HL-60 (cell line): Measurements from ENCODE around the gene INTS13.

ENCODE experiments used
- GABPA ChIP-seq: IDR thresholded peaks from 2 replicates; pipeline ENCODE4 v1.6.1; 2012; ENCODE audit warnings: low read depth
- POLR2AphosphoS5 ChIP-seq: IDR thresholded peaks from 2 replicates; pipeline ENCODE4 v1.6.1; 2012; ENCODE audit warnings: low read depth
- REST ChIP-seq: IDR thresholded peaks from 2 replicates; pipeline ENCODE4 v1.6.1; 2012; ENCODE audit warnings: low read depth; ENCODE audit not compliant: insufficient replicate concordance
- SPI1 ChIP-seq: IDR thresholded peaks from 2 replicates; pipeline ENCODE4 v1.6.1; 2012; ENCODE audit warnings: low read depth, mild to moderate bottlenecking, borderline replicate concordance
- TF ChIP-seq, protein P1 (sequence below): IDR thresholded peaks from one replicate; pipeline ENCODE4 v1.5.1; 2011; ENCODE audit warnings: low read length, control low read depth, inconsistent platforms; ENCODE audit not compliant: insufficient read depth

DNA sequence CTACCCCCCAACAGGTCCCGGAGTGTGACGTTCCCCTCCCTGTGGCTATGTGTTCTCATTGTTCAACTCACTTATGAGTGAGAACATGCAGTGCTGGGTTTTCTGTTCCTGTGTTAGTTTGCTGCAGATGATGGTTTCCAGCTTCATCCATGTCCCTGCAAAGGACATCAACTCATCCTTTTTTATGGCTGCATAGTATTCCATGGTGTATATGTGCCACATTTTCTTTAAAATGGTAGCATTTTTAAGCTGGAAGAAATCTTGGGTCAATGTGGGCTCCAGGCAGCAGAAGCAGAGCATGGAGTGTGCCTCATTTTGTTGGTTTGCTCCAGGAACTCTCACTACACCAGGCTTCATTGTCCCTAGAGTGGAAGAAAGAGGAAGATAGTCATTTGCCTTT, 57.2 kb downstream of the INTS13 start:
- TF ChIP-seq REST: no peak
- TF ChIP-seq, protein P1, sequence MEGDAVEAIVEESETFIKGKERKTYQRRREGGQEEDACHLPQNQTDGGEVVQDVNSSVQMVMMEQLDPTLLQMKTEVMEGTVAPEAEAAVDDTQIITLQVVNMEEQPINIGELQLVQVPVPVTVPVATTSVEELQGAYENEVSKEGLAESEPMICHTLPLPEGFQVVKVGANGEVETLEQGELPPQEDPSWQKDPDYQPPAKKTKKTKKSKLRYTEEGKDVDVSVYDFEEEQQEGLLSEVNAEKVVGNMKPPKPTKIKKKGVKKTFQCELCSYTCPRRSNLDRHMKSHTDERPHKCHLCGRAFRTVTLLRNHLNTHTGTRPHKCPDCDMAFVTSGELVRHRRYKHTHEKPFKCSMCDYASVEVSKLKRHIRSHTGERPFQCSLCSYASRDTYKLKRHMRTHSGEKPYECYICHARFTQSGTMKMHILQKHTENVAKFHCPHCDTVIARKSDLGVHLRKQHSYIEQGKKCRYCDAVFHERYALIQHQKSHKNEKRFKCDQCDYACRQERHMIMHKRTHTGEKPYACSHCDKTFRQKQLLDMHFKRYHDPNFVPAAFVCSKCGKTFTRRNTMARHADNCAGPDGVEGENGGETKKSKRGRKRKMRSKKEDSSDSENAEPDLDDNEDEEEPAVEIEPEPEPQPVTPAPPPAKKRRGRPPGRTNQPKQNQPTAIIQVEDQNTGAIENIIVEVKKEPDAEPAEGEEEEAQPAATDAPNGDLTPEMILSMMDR: no peak
- TF ChIP-seq POLR2AphosphoS5: no peak
- TF ChIP-seq SPI1: no peak
- no peak for TF ChIP-seq GABPA
